Right atrium auricular region (tissue), 2 donors: ENCODE results near the gene FLYWCH2. TPM values are rescaled to one million over a fixed set of nuclear protein-coding genes. Genes with fewer than 3 reads are reported as not detected.

ENCODE experiments used
- DNase-seq: peaks from one replicate; pipeline ENCODE4 v3.0.0-alpha.2; 2019; ENCODE audit warnings: low spot score
- H3K27ac ChIP-seq, 2 donors: fragments of 200-600 bp; sonication (generic); 1 replicate in 1 of 2; 2 replicates in 1 of 2; pipeline ENCODE4 v1.5.1; 2016 to 2019
- H3K27me3 ChIP-seq, 2 donors: fragments of 200-600 bp; sonication (generic); one replicate each; pipeline versions ENCODE4 v1.5.1 to v1.6.0; 2017 to 2019
- H3K36me3 ChIP-seq: fragments of 200-600 bp; sonication (generic); one replicate; pipeline ENCODE4 v1.5.1; 2016
- H3K4me1 ChIP-seq, 2 donors: fragments of 200-600 bp; sonication (generic); one replicate each; pipeline versions ENCODE4 v1.5.1 to v1.6.0; 2017 to 2019
- H3K4me3 ChIP-seq, 2 donors: fragments of 200-600 bp; sonication (generic); 1 replicate in 1 of 2; 2 replicates in 1 of 2; pipeline ENCODE4 v1.5.1; 2017 to 2019; ENCODE audit warnings: mild to moderate bottlenecking in 1 of 2, moderate library complexity in 1 of 2
- H3K9me3 ChIP-seq, 2 donors: fragments of 200-600 bp; sonication (generic); one replicate each; pipeline ENCODE4 v1.5.1; 2019
- total RNA-seq, 2 donors: library from RNA; depleted of rRNA; stranded (reverse); fragments of >200 nt; gene quantifications; one replicate each; pipeline ENCODE4 v1.1.0, GENCODE V29; 2016
- TF ChIP-seq, protein P1 (sequence below), 2 donors: fragments of 200-600 bp; sonication (generic); IDR thresholded peaks; one replicate each; pipeline ENCODE4 v1.5.1; 2019; ENCODE audit warnings: antibody characterized with exemption in 2 of 2

The FLYWCH2 gene
- total RNA-seq, 2 donors from 2014 or later: 48.2 to 57.9 TPM

DNA sequence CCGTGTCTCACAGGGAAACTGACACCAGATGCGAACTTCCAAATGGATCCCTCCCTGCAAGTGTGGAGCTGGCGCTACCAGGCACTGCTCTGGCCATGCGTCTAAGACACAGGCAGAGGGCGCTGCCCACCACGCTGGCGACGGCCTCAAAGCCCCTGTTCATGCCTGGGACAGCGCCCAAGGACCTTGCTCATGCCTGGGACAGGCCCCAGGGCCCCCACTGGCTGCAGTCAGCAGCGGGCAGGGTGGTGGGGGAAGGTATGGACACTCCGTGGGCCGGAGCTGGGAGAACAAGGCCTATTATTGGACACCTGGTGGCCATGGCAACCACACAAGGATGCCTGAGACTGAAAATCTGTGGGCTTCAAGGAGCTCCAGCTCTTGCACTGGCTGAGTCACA, 44.1 kb upstream of the FLYWCH2 start:
- no peak for DNase-seq
- H3K4me3 ChIP-seq: no peak overlapping the region
- no peaks in the 10 kb centered on the region for H3K27me3 ChIP-seq

DNA sequence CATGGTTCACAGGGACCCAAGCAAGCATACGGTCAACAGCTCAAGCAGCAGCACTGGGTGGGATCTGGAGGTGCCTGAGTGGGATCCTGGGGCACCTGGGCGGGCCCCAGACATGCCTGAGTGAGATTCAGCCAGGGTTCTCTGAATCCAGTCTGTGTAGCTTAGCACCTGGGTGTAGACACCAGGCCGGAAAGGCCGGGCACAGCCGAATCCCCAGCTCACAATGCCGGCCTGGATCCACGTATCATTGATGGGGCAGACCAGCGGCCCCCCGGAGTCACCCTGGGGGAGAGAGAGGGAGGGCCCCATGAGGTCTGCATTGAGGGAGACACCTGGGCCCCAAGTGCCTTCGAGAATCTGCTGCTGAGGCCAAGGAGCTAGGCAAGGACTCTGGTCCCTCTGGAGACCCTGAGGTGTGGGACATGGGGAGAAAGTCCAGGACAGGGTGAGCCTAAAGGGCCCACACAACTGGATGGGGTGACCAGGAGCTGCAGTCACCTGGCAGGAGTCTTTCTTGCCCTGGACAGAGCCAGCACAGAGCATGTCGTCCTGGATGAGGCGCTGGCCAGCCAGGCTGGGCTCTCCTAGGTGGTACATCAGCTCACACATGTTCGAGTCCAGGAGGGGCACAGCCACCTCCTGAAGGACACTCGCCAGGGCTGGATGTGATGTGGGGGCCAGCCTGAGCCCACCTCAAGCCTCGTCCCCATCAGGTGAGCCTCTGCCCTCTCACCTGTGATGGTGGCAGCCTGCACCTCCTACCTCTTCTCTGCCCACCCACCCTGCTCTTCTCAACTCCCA, 43.2 kb upstream of the FLYWCH2 start:
- Histone ChIP-seq H3K27me3 (no peaks in the 10 kb centered on the region), H3K4me3 (no peak overlapping the region), H3K9me3 (no peaks in the 10 kb centered on the region), H3K4me1 (peaks cover 0 to 26% of the 10 kb centered on the region in 2 donors), H3K36me3 (no peaks in the 10 kb centered on the region), H3K27ac (no peak overlapping the region)
- no peak for DNase-seq
- TF ChIP-seq, protein P1, sequence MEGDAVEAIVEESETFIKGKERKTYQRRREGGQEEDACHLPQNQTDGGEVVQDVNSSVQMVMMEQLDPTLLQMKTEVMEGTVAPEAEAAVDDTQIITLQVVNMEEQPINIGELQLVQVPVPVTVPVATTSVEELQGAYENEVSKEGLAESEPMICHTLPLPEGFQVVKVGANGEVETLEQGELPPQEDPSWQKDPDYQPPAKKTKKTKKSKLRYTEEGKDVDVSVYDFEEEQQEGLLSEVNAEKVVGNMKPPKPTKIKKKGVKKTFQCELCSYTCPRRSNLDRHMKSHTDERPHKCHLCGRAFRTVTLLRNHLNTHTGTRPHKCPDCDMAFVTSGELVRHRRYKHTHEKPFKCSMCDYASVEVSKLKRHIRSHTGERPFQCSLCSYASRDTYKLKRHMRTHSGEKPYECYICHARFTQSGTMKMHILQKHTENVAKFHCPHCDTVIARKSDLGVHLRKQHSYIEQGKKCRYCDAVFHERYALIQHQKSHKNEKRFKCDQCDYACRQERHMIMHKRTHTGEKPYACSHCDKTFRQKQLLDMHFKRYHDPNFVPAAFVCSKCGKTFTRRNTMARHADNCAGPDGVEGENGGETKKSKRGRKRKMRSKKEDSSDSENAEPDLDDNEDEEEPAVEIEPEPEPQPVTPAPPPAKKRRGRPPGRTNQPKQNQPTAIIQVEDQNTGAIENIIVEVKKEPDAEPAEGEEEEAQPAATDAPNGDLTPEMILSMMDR (IDR thresholded peaks at IDR 0.05): no peak

More for the DNA sequence above, 44.1 kb upstream of the FLYWCH2 start:
- H3K27ac ChIP-seq: no peak overlapping the region
- H3K4me1 ChIP-seq: peaks cover 0 to 26% of the 10 kb centered on the region in 2 donors
- no peaks in the 10 kb centered on the region for H3K9me3 ChIP-seq
- TF ChIP-seq, protein P1 (IDR thresholded peaks at IDR 0.05): peak; percentile 40 to 74
- no peaks in the 10 kb centered on the region for H3K36me3 ChIP-seq

DNA sequence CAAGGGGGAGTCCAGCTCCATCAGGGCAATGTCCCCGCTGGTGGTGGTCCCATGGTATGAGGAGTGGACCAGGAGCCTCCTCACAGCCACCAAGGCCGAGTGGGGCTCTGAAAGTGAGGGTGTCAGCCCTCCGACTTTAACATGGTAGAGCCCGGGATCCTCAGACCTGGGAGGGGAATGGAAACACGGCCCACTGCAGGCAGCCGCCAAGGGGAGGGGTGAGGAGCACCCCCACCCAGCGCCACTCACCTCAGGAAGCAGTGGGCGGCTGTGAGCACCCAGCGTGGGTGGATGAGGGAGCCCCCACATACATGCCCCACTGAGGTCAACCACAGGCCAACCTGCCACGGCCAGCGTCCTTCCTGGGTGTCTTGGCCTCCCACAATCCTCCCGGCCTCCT, 42.1 kb upstream of the FLYWCH2 start:
- H3K4me3 ChIP-seq: no peak overlapping the region
- no peaks in the 10 kb centered on the region for H3K27me3 ChIP-seq
- no peak overlapping the region for H3K27ac ChIP-seq
- TF ChIP-seq, protein P1 (IDR thresholded peaks at IDR 0.05): no peak
- H3K9me3 ChIP-seq: no peaks in the 10 kb centered on the region
- no peaks in the 10 kb centered on the region for H3K36me3 ChIP-seq
- DNase-seq: no peak
- peaks cover 0 to 17% of the 10 kb centered on the region in 2 donors for H3K4me1 ChIP-seq

DNA sequence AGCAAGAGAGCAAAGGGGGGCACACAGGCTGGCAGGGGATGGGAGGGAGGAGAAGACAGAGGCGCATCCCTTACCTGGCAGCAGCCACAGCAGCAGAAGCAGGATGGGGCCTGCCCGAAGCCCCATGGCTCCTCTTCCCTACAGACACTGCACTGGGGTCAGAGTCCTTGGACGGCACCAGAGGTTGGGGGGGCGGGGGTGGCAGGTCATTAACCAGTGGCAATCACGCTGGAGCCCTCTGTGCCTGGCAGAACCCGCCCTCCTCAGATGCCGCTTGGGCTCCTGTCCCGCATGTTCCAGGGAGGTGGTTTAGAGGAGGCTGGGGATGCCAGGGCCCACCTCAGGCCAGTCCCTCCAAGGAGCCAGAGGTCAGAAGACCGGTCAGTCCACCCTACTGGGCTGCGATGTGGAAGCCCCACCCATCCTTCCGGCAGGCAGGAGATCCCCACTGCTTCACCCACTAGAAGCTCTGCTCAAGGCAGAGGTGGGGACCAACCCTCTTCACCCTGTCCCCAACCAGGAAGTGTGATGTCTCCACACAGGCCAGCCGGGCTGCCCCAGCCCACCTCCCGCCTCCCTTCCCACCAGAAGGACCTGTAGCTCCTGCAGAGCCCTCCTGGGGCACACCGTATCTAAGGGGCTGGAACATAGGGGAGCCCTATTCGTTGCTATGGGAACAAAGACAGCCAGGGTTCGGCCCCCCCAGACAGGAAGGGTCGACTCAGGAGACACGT, 41.2 kb upstream of the FLYWCH2 start:
- H3K4me1 ChIP-seq: peaks cover 0 to 14% of the 10 kb centered on the region in 2 donors
- no peaks in the 10 kb centered on the region for H3K9me3 ChIP-seq
- no peak for DNase-seq
- peak overlapping the region in 1 of 2 donors; percentile 36 for H3K4me3 ChIP-seq
- H3K27ac ChIP-seq: no peak overlapping the region
- H3K36me3 ChIP-seq: no peaks in the 10 kb centered on the region
- H3K27me3 ChIP-seq: no peaks in the 10 kb centered on the region
- TF ChIP-seq, protein P1 (IDR thresholded peaks at IDR 0.05): no peak

DNA sequence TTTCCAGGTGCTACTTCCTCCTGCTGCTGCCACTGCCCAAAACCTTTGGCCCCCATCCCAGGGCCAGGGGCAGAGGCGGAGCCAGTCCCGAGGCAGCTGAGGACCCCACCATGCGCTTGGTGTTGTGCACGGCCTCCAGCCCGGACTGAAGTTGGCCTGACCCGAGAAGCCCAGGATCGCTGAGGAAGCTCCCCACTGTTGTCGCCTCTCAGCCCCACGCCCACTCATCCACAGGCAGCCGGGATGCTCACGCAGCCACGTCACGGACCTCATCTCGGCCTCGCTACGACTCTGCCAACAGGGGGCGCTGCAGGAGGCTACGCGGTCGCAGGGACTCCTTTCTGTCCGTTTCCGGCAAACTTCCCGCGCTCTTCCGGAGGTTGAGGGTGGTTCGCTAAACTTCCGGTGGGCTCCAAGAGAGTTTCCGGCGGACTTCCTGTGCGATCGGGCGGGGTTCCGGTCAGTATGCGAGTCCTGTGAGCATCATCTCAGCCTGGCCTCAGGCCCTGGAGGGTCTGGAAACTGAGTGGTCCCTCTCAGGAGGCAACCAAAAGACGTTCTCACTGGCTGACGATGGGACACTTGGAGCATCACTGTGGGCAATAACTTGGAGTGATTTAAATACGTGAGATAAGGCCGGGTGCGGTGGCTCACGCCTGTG, 40.5 kb upstream of the FLYWCH2 start:
- Histone ChIP-seq H3K4me1 (peaks cover 0 to 14% of the 10 kb centered on the region in 2 donors), H3K4me3 (peak overlapping the region in 1 of 2 donors; percentile 36), H3K36me3 (no peaks in the 10 kb centered on the region), H3K9me3 (no peaks in the 10 kb centered on the region), H3K27ac (no peak overlapping the region), H3K27me3 (no peaks in the 10 kb centered on the region)
- DNase-seq: no peak
- TF ChIP-seq, protein P1 (IDR thresholded peaks at IDR 0.05): peak; percentile 12 to 60
